MCF 10A (cell line): ENCODE data around the gene SLC7A6. TPM values are rescaled to one million over a fixed set of nuclear protein-coding genes. Genes with fewer than 3 reads are reported as not detected.

ENCODE experiments used
- BruUV-seq: library from RNA; stranded (reverse); fragments of 400-500 nt; replicated peaks from 2 replicates; lab custom pipeline; 2021; lab: Mats Ljungman, UMichigan
- CTCF ChIA-PET: fragments of 300-600 bp; sonication (Branson Sonifier 250); formaldehyde crosslinking; extraction: SDS; loops from one replicate; lab custom pipeline; 2021; ENCODE audit warnings: antibody characterized with exemption, inconsistent platforms; lab: Yijun Ruan, JAX
- POLR2A ChIA-PET: fragments of 300-600, 350-650 bp; sonication (Branson Sonifier 250); formaldehyde crosslinking; extraction: SDS; loops from one replicate; lab custom pipeline; 2020; ENCODE audit warnings: antibody characterized with exemption, inconsistent platforms; lab: Yijun Ruan, JAX
- DNase-seq: peaks from one replicate; pipeline ENCODE4 v3.0.0-alpha.2; 2018; ENCODE audit not compliant: unreplicated experiment
- H3K27ac Mint-ChIP-seq: one replicate; pipeline ENCODE4 v1.8.0; 2022; ENCODE audit warnings: mild to moderate bottlenecking, low read depth, mixed read lengths; ENCODE audit not compliant: unreplicated experiment
- H3K27me3 Mint-ChIP-seq: one replicate; pipeline ENCODE4 v1.8.0; 2022; ENCODE audit warnings: mixed read lengths; ENCODE audit not compliant: insufficient read depth, unreplicated experiment
- H3K36me3 Mint-ChIP-seq: one replicate; pipeline ENCODE4 v1.8.0; 2022; ENCODE audit warnings: mild to moderate bottlenecking, moderate library complexity, mixed read lengths; ENCODE audit not compliant: insufficient read depth, unreplicated experiment
- H3K4me1 Mint-ChIP-seq: one replicate; pipeline ENCODE4 v1.8.0; 2022; ENCODE audit warnings: mixed read lengths; ENCODE audit not compliant: insufficient read depth, unreplicated experiment
- H3K4me3 Mint-ChIP-seq: one replicate; pipeline ENCODE4 v1.8.0; 2022; ENCODE audit warnings: mild to moderate bottlenecking, moderate library complexity, mixed read lengths; ENCODE audit not compliant: unreplicated experiment
- H3K9me3 Mint-ChIP-seq: one replicate; pipeline ENCODE4 v1.8.0; 2022; ENCODE audit warnings: mixed read lengths; ENCODE audit not compliant: unreplicated experiment
- CTCF ChIP-seq: fragments of 200-600 bp; IDR thresholded peaks from one replicate; pipeline ENCODE4 v1.8.0; 2022; ENCODE audit warnings: antibody characterized with exemption, mild to moderate bottlenecking; ENCODE audit not compliant: unreplicated experiment
- intact Hi-C: fragments of 100-400 bp; cut with micrococcal nuclease; formaldehyde crosslinking; loops from 2 replicates; pipeline ENCODE4 v1.14.1; 2022
- total RNA-seq: library from RNA; stranded (reverse); gene quantifications from 2 replicates; pipeline ENCODE4 v1.2.3, GENCODE V29; 2022

Gene SLC7A6
- total RNA-seq, 1 experiment from 2014 or later: 61.0 TPM

DNA sequence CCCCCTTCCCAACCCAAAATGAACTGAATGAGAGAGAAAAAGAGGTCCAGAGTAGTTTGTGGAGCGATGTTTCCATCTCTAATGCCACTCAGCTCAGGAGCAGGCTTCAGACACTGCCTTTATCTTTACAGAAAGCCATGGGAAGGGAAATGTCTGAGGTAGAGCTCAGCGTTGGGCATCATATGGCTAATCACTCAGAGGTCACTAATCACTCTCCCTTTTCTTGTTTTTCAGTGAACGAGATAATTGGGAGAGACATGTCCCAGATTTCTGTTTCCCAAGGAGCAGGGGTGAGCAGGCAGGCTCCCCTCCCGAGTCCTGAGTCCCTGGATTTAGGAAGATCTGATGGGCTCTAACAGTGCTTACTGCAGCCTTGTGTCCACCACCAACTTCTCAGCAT is 38.2 kb upstream of the SLC7A6 start:
- no TSS peak for BruUV-seq
- DNase-seq: no peak
- POLR2A ChIA-PET: interaction anchor here (0.6 to 2.9 kb wide), 2 partner anchors 11 to 85 kb away, joined by 3 to 20 read pairs; partner anchors contain the start of gene ESRP2

DNA sequence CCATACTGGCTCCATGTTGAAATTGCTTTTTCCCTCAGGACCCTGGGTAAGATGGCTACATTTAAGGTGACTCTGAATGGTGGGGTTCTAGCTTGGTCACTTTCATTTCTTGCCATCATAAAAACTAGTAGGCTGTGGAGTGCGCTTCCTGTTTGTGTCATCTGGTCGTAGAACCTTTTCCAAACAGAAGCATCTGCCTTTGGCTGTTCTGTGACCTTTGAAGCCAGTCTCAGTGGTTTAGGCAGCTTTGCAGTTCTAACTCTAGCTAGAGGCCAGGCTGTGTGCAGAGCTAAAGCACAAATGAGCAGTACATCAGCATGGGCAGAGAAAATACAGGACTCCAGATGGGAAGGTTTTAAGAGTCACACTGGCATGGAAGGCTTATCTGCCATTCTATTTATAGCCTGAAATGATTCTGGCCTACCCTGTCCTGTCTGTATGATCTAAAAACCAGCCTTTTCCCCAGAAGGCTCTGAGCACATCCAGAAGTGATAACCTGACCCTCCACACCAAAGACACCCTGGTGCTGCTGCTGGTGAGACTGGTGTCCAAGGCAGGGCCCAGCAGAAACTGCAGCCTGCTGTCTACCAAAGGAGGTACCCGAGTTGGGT is 37.0 kb upstream of the SLC7A6 start:
- ChIA-PET CTCF (interaction anchor here (0.5 to 1.1 kb wide), 6 partner anchors 36 to 343 kb away, joined by 3 to 5 read pairs (median 3); partner anchors contain the start of gene NRN1L), POLR2A (interaction anchor here (1.4 to 2.9 kb wide), 2 partner anchors 10 to 24 kb away, joined by 3 to 20 read pairs; partner anchors contain the start of gene ESRP2)
- intact Hi-C loops: no loop called here
- no peak overlapping the region for H3K27ac Mint-ChIP-seq
- no peak overlapping the region for H3K4me3 Mint-ChIP-seq
- no peak for TF ChIP-seq CTCF
- peaks cover 36% of the 10 kb centered on the region for H3K36me3 Mint-ChIP-seq
- H3K27me3 Mint-ChIP-seq: no peaks in the 10 kb centered on the region
- BruUV-seq: TSS peak; percentile 24
- no peak for DNase-seq
- no peaks in the 10 kb centered on the region for H3K4me1 Mint-ChIP-seq
- H3K9me3 Mint-ChIP-seq: no peaks in the 10 kb centered on the region

More for the DNA sequence above, 38.2 kb upstream of the SLC7A6 start:
- Mint-ChIP-seq H3K4me1 (no peaks in the 10 kb centered on the region), H3K9me3 (no peaks in the 10 kb centered on the region), H3K27ac (no peak overlapping the region), H3K27me3 (no peaks in the 10 kb centered on the region), H3K4me3 (no peak overlapping the region), H3K36me3 (peaks cover 27% of the 10 kb centered on the region)
- CTCF ChIA-PET: interaction anchor here (1.0 to 1.1 kb wide), 2 partner anchors 10 to 132 kb away, joined by 3 read pairs; no protein-coding TSS in a partner anchor
- no peak for TF ChIP-seq CTCF
- intact Hi-C loops: no loop called here

GRCh38 chr16:68227850-68228553 is 36.3 kb upstream of the SLC7A6 start:
- Mint-ChIP-seq H3K4me3 (no peak overlapping the region), H3K27ac (no peak overlapping the region), H3K36me3 (peaks cover 43% of the 10 kb centered on the region), H3K27me3 (no peaks in the 10 kb centered on the region), H3K9me3 (no peaks in the 10 kb centered on the region), H3K4me1 (no peaks in the 10 kb centered on the region)
- BruUV-seq: no TSS peak
- TF ChIP-seq CTCF: no peak
- intact Hi-C loops: loop anchor here (2.0 kb wide), 2 partner anchors 137 to 163 kb away; no protein-coding TSS in a partner anchor
- CTCF ChIA-PET: interaction anchor here (0.5 to 1.3 kb wide), 11 partner anchors 8 to 292 kb away, joined by 3 to 5 read pairs (median 3); partner anchors contain the start of gene DPEP2
- no peak for DNase-seq
- POLR2A ChIA-PET: interaction anchor here (0.9 to 2.9 kb wide), 4 partner anchors 9 to 205 kb away, joined by 3 to 20 read pairs (median 3); partner anchors contain the start of genes DDX28, DUS2 and ESRP2

DNA sequence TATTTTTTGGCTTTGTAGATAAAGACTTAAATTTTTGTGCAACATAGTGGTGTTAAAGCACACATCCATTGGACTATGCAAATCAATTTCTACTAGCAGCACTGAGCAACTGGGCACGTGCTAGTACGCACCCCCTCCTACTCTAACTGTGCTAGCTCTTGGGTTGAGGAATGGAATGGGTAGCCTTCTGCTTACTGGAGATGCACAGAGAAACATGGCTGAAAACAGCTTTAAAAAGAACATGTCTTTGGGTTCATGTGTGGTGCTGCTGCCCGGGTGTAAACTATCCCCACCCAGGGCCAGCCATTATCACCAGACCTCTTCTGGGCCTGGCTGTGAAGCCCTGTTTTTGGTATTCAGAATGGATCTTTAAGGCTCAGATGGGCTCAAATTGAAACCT is 35.7 kb upstream of the SLC7A6 start:
- ChIA-PET CTCF (interaction anchor here (0.6 to 1.3 kb wide), 9 partner anchors 9 to 293 kb away, joined by 3 to 5 read pairs (median 4); partner anchors contain the start of gene DPEP2), POLR2A (interaction anchor here (0.9 to 1.4 kb wide), 3 partner anchors 26 to 206 kb away, joined by 3 read pairs; partner anchors contain the start of genes DDX28 and DUS2)
- intact Hi-C loops: loop anchor here (1.0 to 2.0 kb wide), 5 partner anchors 134 to 235 kb away; no protein-coding TSS in a partner anchor
- Mint-ChIP-seq H3K36me3 (peaks cover 49% of the 10 kb centered on the region), H3K4me1 (peaks cover 6% of the 10 kb centered on the region), H3K4me3 (no peak overlapping the region), H3K27me3 (no peaks in the 10 kb centered on the region), H3K27ac (no peak overlapping the region), H3K9me3 (no peaks in the 10 kb centered on the region)
- DNase-seq: no peak
- TF ChIP-seq CTCF: no peak
- no TSS peak for BruUV-seq
